GM19468 (cell line): ENCODE data around the gene ZBTB42.

Source experiments
- ATAC-seq: cut with Tn5 transposase; IDR thresholded peaks from one replicate; pipeline ENCODE4 v1.9.1; 2021; ENCODE audit warnings: mild to moderate bottlenecking, moderate library complexity, moderate number of reproducible peaks; ENCODE audit not compliant: unreplicated experiment; ENCODE audit errors: extremely low read depth

Gene ZBTB42

DNA sequence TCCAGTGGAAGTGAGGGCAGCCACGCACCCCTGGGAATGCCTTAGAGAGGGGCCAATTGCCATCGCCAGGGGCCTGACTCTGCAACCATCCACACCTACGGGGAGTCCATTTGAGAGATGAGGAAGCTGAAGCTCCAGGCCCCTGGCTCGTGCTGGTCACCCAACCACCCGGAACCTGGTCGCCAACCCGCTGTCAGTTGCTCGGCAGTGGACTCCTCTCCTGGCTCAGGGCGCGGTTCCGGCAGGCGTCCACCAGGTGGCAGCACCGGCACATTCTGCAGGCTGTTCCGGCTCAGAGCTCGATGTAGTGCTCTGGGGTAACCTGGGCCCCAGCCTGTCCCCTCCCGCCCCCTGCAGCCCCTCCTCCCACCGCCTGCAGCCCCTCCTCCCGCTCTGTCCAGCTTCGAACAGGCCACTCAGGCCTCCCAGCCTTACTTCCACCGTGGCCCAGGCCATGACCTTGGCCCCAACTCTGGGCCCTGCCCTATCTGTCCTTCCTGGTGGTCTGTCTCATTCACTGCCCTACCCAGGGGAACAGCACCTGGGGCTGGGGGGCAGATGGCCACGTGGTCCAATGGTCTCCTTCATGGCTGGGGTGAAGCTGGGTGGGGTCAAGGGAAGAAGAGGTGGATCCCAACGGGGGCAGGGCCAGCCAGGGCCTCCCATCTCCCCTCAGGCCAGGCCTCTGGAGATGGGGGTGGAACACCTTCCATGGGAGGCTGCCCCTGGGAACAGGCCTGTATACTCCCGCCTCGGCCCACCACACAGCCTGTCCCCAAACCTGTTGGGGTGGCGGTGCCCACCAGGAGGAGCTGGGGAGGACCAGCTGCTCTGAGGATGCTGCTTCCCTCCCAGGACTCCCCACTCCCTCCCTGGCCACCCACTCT lies 32.2 kb upstream of the ZBTB42 start:
- no peak for ATAC-seq

DNA sequence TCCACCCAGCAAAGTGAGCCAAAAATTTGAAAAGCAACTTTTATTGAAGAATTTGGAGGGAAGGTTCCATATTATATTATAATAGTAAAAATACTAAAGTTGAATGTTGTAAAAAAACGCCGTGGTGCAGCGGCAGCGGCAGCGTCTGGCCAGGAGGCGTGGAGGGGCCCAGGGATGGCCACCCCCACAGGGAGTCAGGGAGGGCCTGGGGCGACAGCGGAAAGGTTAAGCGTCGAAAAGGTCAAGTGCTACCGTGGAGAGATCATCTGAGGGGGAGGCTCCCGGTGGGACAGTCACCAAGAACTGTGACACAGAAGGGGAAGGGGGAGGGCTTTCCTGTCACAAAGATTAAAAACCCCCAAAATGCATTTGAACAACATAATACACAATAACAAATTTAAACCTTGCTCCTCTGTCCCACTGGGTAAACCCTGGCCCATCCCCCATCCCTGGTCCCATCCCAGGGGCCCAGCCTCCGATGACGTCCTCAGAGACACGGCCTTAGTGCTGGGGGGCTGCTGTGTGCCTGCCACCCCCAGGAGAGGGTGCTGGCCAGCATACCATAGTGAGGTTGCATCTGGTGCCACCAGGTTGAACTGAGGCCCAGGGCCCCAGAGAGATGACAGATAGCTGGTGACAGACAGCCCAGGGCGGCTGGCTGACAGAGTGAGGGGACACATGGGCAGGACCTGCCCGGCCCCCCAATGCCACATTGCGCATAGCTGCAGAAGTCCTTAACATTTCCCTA lies 31.4 kb upstream of the ZBTB42 start:
- ATAC-seq = no peak

DNA sequence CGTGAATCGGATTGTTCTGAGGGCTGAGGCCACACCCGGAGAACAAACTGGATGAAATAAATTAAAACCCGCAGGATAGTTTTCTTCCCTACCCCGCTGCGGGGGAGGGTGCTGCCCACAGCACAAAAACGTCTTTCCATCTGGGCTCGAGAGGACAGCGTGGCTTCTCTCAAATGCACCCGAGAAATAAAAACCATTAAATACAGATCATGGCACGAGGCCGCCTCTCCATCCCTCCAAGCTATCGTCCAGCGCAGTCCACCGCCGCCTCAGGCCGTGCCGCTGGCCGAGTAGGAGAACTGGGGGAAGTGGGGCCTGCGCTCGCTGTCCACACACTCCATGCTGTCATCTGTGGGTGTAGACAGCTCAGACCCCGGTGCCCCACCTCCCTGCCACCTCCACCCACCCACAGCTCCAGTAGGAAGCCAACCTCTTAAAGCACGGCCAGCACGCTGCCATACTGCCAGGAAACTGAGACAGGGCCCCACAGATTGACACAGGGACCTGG lies 30.8 kb upstream of the ZBTB42 start:
- ATAC-seq = no peak

DNA sequence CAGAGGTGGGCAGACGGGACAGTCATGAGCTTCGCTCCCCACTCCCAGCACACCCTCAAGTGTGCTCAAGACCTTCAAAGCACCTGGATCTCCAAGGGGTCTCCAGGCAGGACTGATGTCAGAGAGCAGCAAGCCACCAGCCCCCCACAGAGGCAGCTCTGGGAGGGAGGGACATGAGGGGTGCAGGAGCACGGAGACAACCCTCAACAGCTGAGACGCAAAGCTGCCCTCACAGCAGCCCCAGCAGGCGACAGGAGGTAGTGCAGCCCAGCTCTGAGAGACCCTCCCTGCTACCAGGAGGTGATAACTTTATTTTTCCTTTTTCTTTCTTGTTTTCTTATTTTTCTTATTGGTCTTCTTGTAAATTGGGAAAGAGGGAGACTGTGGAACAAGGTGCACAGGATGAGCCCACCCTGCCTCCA lies 30.0 kb upstream of the ZBTB42 start:
- no peak for ATAC-seq

DNA sequence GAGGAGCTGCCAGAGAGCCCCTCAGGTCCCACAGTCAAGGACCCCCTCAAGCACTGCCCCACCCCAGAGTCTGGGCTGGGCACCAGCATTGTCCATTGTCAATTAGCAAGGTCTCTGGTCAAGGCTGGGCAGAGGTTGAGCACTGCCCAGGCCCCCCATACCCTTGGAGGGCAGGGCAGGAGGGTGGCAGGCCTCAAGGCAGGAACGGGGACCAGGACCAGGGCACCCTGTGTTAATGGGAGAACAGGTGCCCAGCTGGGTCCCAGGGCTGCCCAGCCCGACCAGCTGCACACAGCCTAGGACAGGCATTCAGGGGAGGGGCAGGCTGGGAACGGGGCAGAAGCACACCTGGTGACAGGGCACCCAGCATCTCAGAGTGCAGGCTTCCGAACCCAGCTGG lies 29.5 kb upstream of the ZBTB42 start:
- no peak for ATAC-seq

DNA sequence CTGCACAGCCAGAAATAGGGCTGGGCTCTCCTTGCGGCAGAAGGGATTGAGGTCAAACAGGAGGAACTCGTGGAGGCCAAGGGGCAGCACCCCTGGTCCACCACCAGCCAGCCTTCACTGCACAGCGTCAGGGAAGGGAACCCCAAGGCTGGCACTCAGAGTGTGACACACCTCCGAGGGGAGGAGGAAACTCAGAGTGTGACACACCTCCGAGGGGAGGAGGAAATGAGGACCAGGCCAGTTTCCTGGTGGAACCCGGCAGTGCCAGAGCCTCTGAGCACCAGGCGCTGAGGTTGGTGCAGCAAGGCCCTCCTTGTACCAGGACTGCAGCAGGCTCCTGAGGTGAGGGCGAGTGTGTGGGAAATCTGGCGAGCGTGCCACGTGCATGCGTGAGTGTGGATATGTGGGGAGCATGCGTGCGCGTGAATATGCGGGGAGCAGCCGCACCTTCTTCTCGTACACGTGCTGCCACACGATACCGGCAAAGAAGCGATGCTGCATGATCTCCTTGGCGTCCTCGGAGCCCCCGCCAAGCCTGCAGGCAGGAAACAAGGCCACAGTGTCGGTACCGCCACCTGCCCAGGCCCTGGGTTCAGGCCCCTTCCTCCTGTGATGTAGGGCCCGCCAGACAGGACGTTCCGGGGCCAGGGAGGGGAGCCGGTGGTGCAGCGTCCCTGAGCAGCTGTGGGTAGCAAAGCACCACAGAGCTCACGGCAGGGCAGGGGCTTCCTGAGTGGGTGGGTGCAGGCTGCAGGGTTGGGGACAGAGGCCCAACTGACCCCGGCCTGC lies 28.8 kb upstream of the ZBTB42 start:
- no peak for ATAC-seq

DNA sequence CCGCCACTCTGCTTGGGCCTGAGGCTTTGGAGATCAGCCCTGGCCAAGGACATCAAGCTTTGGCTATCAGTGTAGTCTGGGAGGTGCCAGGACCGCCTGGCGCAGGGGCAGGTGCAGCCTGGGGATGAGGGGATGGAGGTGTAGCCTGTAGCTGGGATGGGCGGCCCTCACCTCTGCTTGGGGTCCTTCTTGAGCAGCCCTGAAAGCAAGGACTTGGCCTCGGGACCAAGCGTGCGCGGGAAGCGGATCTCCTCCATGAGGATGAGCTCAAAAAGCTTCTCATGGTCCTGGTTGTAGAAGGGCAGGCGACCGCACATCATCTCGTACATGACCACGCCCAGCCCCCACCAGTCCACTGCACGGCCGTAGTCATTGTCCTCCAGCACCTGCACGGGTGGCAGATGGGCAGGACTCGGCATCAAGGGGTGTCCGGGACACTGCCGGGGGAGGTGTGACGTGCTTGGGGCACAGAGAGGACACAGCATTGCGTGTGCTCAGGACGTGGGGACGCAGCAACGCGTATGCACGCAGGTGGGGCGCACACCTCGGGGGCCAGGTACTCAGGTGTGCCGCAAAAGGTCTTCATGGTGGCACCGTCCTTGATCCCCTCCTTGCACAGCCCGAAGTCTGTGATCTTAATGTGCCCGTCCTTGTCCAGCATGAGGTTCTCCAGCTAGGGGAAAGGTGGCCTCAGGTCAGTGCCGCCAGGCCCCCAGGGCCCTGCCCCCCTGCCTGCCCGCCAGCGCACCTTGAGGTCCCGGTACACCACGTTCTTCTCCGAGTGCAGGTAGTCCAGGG lies 28.0 kb upstream of the ZBTB42 start:
- no peak for ATAC-seq

DNA sequence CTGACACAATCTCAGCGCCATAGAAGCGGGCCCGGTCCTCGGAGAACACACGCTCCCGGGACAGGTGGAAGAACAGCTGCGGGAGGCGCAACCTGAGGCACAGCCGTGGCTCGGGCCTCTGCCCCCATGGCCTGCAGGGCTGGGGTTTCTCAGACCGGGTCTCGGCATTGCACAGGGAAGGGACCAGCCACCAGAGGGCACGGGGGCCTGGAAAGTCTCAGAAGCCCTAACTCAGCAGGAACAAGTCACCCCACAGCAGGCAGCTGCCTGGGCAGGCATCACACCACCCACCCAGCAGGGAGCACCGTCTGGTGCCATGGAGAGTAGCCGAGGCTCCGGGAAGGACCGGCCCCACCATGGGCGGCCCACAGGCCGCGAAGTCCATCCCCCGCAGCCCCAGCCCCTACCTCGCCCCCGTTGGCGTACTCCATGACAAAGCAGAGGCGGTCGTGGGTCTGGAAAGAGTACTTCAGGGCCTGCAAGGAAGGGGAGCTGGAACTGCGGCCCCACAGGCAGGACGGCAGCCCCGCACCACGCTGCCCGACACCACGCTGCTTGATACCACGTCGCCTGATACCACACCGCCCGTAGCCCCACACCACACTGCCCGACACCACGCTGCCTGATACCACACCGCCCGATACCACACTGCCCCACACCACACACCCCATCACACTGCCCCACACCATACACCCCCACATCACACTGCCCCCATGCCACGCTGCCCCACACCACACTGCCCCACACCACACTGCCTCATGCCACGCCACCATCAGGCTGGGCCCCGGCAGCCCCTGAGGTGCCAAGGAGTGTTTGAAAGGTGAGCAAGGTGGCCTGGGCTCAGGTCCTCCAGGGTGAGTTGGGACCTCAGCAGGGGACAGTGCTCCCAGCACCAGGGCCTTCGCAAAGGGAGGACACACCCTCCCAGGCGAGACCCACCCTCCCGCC lies 27.1 kb upstream of the ZBTB42 start:
- ATAC-seq = no peak

DNA sequence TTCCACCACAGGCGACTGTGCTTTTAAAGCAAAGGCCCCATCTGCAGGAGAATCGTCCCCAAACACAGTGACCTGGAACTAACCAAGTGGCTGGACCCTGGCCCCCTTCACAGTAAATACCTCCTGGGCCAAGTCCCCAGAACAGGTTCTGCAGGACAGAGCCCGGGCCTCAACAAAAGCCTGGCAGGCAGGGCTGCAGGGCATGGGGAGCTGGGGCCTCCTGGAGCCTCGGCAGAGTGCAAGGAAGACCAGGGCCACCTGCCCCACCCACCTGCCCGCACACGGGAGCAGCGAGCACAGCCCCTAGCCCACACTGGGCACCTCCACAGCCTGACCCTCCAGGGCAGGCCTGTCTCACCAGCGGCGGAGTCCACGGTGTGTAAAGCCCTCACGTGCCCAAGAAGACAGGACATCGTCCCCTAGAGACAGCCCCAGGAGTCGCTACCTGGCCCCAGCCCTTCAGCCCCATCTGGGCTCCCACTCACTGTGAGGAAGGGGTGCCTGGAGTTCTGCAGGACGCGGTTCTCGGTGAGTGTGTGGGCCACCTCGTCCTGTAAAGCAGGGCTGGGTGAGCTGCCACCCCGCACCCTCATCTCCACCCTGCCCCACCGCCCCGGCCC lies 26.3 kb upstream of the ZBTB42 start:
- ATAC-seq = no peak

DNA sequence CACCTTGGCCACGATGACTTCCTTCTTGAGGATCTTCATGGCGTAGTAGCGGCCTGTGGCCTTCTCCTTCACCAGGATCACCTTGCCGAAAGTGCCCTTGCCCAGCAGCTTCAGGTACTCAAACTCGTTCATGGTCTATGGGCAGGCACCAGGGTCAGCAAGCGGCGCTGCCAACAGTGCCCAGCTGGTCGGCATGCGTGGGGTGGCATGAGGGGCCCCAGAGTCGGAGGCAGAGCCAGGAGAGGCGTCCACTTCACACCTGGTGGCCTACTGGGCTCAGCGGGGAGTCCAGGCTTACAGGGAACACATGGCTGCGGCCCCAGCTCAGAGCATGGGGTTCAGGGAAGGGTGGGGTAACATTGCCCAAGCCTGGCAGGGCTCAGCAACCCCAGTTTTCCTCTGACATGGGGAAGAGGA lies 25.8 kb upstream of the ZBTB42 start:
- ATAC-seq = no peak

DNA sequence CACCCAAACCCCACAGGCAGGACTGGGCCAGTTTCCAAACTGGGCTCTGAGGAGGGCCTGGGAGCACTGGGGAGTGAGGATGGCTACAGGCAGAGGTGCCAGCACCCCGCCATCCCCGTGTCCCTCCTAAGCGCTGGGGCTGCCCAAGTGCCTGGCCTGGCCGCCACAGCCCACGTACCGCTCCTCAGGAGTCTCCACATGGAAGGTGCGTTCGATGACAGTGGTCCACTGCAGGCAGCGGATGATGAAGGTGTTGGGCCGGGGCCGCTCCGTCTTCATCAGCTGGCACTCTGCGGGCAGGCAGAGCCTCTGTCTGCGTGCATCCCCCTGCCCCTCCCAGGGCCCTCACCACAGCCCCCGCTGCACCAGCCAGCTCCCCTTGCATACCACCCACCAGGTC lies 24.4 kb upstream of the ZBTB42 start:
- no peak for ATAC-seq

DNA sequence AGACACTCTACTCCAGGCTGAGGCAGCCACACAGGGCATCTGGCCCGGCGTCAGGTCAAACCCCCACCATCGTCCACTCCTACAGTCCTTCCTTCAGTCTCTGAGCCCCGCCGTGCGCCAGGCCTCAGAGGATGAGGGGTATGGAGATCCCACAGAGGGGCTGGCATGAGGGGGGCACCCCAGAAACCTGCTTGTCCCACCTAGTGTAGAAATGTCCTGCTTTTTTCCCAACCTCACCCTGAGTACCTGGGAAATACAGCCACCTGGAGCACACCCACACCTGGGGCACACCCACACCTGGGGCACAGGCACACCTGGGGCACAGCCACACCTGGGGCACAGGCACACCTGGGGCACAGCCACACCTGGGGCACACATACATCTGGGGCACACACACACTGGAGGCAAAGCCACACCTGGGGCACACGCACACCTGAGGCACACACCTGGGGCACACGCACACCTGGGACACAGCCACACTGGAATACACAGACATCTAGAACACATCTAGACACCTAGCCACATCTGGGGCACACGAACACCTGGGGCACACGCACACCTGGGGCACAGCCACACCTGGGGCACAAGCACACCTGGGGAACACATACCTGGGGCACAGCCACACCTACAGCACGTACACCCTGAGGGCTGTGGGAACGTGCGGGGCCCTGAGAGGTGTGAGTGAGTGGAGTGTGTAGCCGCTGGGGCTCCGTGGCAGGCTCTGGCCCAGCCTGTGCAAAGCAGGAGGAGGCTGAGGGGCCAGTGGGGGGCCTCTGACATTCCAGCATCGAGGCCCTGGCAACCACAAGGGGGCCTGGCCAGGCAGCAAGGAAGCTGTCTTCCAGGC lies 23.7 kb upstream of the ZBTB42 start:
- ATAC-seq = no peak

DNA sequence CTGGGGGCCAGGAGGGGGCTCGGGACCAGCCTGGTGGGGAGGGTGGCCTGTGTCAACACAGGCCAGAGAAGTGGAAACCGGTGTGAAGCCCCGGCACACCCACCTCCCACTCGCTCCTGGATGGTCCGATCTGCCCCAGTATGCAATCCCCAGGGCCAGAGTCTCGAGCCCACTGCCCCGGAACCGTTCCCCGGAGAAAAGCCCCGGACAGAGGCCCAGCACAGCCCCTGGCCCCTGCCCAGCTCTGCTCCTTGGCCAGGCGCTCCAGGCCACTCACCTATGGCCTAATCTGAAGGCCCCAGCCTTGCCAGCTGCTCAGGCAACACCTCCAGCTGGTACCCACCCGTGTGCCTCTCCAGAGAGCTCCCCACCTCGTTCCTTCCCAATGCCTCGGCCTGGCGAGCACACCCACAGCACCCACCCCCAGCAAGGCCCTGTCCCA lies 23.1 kb upstream of the ZBTB42 start:
- ATAC-seq = no peak

DNA sequence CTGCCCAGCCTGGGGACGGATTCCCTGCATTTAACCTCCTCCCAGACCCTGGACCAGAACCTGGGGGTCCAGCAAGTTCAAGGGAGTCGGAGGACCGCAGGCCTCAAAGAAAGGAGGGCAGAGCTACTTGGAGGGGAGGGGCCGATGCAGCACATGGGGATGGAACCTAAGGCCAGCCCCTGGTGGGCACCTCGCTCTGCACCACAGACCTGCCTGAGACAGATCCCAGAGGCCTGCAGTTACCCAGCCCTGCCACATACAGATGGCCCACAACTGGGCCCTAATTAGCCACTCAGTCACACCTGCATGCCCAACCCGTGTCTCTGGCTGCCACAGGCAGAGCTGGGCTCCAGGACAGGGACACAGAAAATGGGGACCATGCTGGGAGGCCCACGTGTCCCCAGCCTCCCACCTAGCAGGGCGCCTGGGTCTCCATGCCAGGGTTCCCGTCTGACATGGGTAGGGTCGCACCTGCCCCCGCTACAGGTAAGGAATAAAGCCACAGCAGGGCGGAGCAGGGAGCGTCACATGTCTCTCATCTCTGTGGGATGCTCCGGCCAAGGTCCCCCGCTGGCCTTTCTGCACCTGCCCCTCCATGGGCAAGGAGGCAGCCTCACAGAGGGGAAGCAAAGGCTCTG lies 22.1 kb upstream of the ZBTB42 start:
- no peak for ATAC-seq

DNA sequence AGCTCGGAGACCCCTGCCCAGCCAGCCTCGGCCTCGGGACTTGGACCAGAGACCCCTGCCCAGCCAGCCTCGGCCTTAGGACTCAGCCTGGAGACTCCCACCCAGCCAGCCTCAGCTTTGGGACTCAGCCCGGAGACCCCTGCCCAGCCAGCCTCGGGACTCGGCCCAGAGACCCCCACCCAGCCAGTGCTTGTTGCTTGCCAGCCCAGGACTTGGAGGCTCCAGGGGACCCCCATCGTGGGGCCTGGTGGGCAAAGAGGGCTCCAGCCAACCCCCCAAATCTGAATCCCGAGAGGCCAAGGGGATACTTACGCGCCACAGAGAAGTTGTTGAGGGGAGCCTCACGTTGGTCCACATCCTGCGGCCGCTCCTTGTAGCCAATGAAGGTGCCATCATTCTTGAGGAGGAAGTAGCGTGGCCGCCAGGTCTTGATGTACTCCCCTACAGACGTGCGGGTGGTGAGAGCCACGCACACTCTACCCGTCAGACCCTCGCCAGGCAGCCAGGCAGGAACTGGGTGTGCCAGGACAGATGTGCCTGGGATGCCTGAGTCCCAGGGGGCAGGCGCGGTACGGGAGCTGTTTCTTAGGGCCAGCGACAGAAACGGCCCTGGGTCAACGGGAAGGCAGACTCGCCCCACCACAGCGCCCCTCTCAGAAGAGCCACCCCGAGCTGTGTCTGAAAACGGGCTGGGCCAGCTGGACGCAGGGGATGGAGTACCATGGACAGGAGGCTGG lies 21.0 kb upstream of the ZBTB42 start:
- ATAC-seq = no peak

DNA sequence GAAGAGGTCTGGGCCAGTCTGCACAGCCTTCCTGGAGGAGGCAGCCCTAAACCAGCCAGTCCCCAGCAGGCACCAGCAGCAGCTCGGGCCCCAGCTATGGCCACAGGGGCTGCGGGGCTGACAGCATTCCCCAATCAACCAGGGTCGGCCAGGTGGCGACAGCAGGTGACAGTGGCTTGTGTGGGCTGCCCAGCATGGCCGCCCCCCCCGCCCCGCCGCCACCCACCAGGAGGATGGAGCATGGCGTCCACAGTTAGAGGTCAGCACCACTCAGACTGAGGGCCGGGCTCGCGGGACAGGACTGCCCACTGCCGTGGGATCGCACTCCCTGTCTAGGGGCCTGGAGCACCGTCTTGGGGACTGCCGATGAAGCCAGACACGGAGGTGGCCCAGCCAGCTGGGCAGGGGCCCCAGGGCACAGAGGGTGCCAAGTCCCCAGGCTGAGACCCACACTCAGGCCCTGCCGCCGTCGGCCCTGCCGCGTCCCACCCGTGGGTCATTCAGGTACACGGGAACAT lies 20.3 kb upstream of the ZBTB42 start:
- ATAC-seq = no peak
